Stimulated activated naive CD8-positive, alpha-beta T cell treated with anti-CD3 and anti-CD28 coated beads, Interleukin-15, amount 100 ng/mL, for 72 hours (primary cell): ENCODE data around the gene KLHL34.
A peak's percentile ranks its signal among the peaks of the same experiment; 100 is the strongest.

ENCODE experiments used
- ATAC-seq: fragments of 150-1000 bp; cut with Tn5 transposase; 2 replicates; pipeline ENCODE4 v1.10.0; 2021; ENCODE audit warnings: mild to moderate bottlenecking, moderate library complexity
- DNase-seq, 2 donors: peaks; one replicate each; pipeline ENCODE4 v3.0.0; 2021 to 2022
- H3K27ac Mint-ChIP-seq, 2 donors: one replicate each; pipeline ENCODE4 v1.8.0; 2022; ENCODE audit warnings: mild to moderate bottlenecking in 2 of 2, mixed read lengths in 2 of 2, moderate library complexity in 2 of 2
- H3K27me3 Mint-ChIP-seq: one replicate; pipeline ENCODE4 v1.8.0; 2022; ENCODE audit warnings: mixed read lengths
- H3K4me1 Mint-ChIP-seq: one replicate; pipeline ENCODE4 v1.8.0; 2022; ENCODE audit warnings: mild to moderate bottlenecking, mixed read lengths
- H3K4me3 Mint-ChIP-seq, 2 donors: one replicate each; pipeline ENCODE4 v1.8.0; 2022; ENCODE audit warnings: mild to moderate bottlenecking in 2 of 2, mixed read lengths in 2 of 2, moderate library complexity in 1 of 2
- H3K9me3 Mint-ChIP-seq, 2 donors: one replicate each; pipeline ENCODE4 v1.8.0; 2022; ENCODE audit warnings: mixed read lengths in 2 of 2

The KLHL34 gene

GRCh38 chrX:21658152-21658737 lies at the start of gene KLHL34:
Gene KLHL34, minus strand, starts transcription at chrX:21658330. Its CDS starts 542 bp downstream, at chrX:21657788.
- H3K27me3 Mint-ChIP-seq, result peaks cover 8% of the 10 kb centered on the region
- peaks cover 12% of the 10 kb centered on the region for H3K4me1 Mint-ChIP-seq
- peak within 1 kb of the TSS; percentile 76 to 82 for H3K4me3 Mint-ChIP-seq
- H3K27ac Mint-ChIP-seq, result peak within 1 kb of the TSS in 1 of 2 donors; percentile 86
- DNase-seq, result peak; percentile 14 to 21
- peak; percentile 69 for ATAC-seq
- H3K9me3 Mint-ChIP-seq, result no peaks in the 10 kb centered on the region

GRCh38 chrX:21705225-21705624 lies 47.1 kb upstream of the KLHL34 start:
- no peak for DNase-seq
- Mint-ChIP-seq H3K27ac (no peak overlapping the region), H3K27me3 (no peaks in the 10 kb centered on the region), H3K4me1 (no peaks in the 10 kb centered on the region), H3K4me3 (no peak overlapping the region), H3K9me3 (no peaks in the 10 kb centered on the region)
- no peak for ATAC-seq

GRCh38 chrX:21702725-21703124 lies 44.6 kb upstream of the KLHL34 start:
- no peak overlapping the region for H3K4me3 Mint-ChIP-seq
- no peak for DNase-seq
- no peaks in the 10 kb centered on the region for H3K4me1 Mint-ChIP-seq
- no peak for ATAC-seq
- no peak overlapping the region for H3K27ac Mint-ChIP-seq
- H3K27me3 Mint-ChIP-seq, result no peaks in the 10 kb centered on the region
- H3K9me3 Mint-ChIP-seq, result no peaks in the 10 kb centered on the region

GRCh38 chrX:21700967-21701366 lies 42.8 kb upstream of the KLHL34 start:
- Mint-ChIP-seq H3K27me3 (no peaks in the 10 kb centered on the region), H3K4me1 (no peaks in the 10 kb centered on the region), H3K27ac (no peak overlapping the region), H3K4me3 (no peak overlapping the region), H3K9me3 (no peaks in the 10 kb centered on the region)
- ATAC-seq (no peak), DNase-seq (no peak)

GRCh38 chrX:21700275-21700674 lies 42.1 kb upstream of the KLHL34 start:
- ATAC-seq (no peak), DNase-seq (no peak)
- Mint-ChIP-seq H3K27me3 (no peaks in the 10 kb centered on the region), H3K4me3 (no peak overlapping the region), H3K27ac (no peak overlapping the region), H3K4me1 (no peaks in the 10 kb centered on the region), H3K9me3 (no peaks in the 10 kb centered on the region)

- Mint-ChIP-seq H3K27ac (no peak overlapping the region), H3K9me3 (no peaks in the 10 kb centered on the region), H3K4me3 (no peak overlapping the region), H3K27me3 (no peaks in the 10 kb centered on the region), H3K4me1 (no peaks in the 10 kb centered on the region)
- DNase-seq, result no peak
- no peak for ATAC-seq
Observed at GRCh38 chrX:21699136-21699535, 41.0 kb upstream of the KLHL34 start.

- DNase-seq, result no peak
- H3K9me3 Mint-ChIP-seq, result no peaks in the 10 kb centered on the region
- H3K27ac Mint-ChIP-seq, result no peak overlapping the region
- no peaks in the 10 kb centered on the region for H3K4me1 Mint-ChIP-seq
- no peak for ATAC-seq
- no peaks in the 10 kb centered on the region for H3K27me3 Mint-ChIP-seq
- no peak overlapping the region for H3K4me3 Mint-ChIP-seq
Observed at GRCh38 chrX:21698272-21698671, 40.1 kb upstream of the KLHL34 start.

GRCh38 chrX:21691512-21692018 lies 33.4 kb upstream of the KLHL34 start:
- DNase-seq (no peak), ATAC-seq (no peak)
- no peaks in the 10 kb centered on the region for H3K4me1 Mint-ChIP-seq
- no peaks in the 10 kb centered on the region for H3K27me3 Mint-ChIP-seq
- no peak overlapping the region for H3K4me3 Mint-ChIP-seq
- no peak overlapping the region for H3K27ac Mint-ChIP-seq
- H3K9me3 Mint-ChIP-seq, result peaks cover 0 to 4% of the 10 kb centered on the region in 2 donors

GRCh38 chrX:21683941-21684340 lies 25.8 kb upstream of the KLHL34 start:
- H3K4me3 Mint-ChIP-seq, result no peak overlapping the region
- ATAC-seq (no peak), DNase-seq (no peak)
- H3K27ac Mint-ChIP-seq, result no peak overlapping the region
- no peaks in the 10 kb centered on the region for H3K9me3 Mint-ChIP-seq
- H3K27me3 Mint-ChIP-seq, result no peaks in the 10 kb centered on the region
- H3K4me1 Mint-ChIP-seq, result peaks cover 7% of the 10 kb centered on the region

GRCh38 chrX:21678048-21678612 lies 20.0 kb upstream of the KLHL34 start:
- DNase-seq (no peak), ATAC-seq (no peak)
- H3K27ac Mint-ChIP-seq, result no peak overlapping the region
- H3K9me3 Mint-ChIP-seq, result no peaks in the 10 kb centered on the region
- H3K27me3 Mint-ChIP-seq, result no peaks in the 10 kb centered on the region
- H3K4me1 Mint-ChIP-seq, result no peaks in the 10 kb centered on the region
- H3K4me3 Mint-ChIP-seq, result no peak overlapping the region

- H3K27me3 Mint-ChIP-seq, result no peaks in the 10 kb centered on the region
- H3K27ac Mint-ChIP-seq, result no peak overlapping the region
- DNase-seq, result no peak
- no peak for ATAC-seq
- H3K4me1 Mint-ChIP-seq, result no peaks in the 10 kb centered on the region
- H3K4me3 Mint-ChIP-seq, result no peak overlapping the region
- no peaks in the 10 kb centered on the region for H3K9me3 Mint-ChIP-seq
Observed at GRCh38 chrX:21675931-21676330, 17.8 kb upstream of the KLHL34 start.

GRCh38 chrX:21674430-21675186 lies 16.5 kb upstream of the KLHL34 start:
- Mint-ChIP-seq H3K27me3 (no peaks in the 10 kb centered on the region), H3K4me1 (no peaks in the 10 kb centered on the region), H3K9me3 (no peaks in the 10 kb centered on the region), H3K27ac (no peak overlapping the region), H3K4me3 (no peak overlapping the region)
- ATAC-seq (no peak), DNase-seq (no peak)

- Mint-ChIP-seq H3K9me3 (no peaks in the 10 kb centered on the region), H3K4me1 (no peaks in the 10 kb centered on the region), H3K27ac (no peak overlapping the region), H3K27me3 (peaks cover 8% of the 10 kb centered on the region), H3K4me3 (no peak overlapping the region)
- ATAC-seq, result no peak
- no peak for DNase-seq
Observed at GRCh38 chrX:21666679-21667078, 8.5 kb upstream of the KLHL34 start.

- H3K27me3 Mint-ChIP-seq, result peaks cover 8% of the 10 kb centered on the region
- no peaks in the 10 kb centered on the region for H3K4me1 Mint-ChIP-seq
- ATAC-seq (no peak), DNase-seq (no peak)
- no peaks in the 10 kb centered on the region for H3K9me3 Mint-ChIP-seq
- H3K27ac Mint-ChIP-seq, result no peak overlapping the region
- no peak overlapping the region for H3K4me3 Mint-ChIP-seq
Observed at GRCh38 chrX:21666252-21666651, 8.1 kb upstream of the KLHL34 start.

GRCh38 chrX:21662761-21663160 lies 4.6 kb upstream of the KLHL34 start:
- peaks cover under 1% of the 10 kb centered on the region for H3K4me1 Mint-ChIP-seq
- ATAC-seq, result no peak
- no peak for DNase-seq
- H3K27ac Mint-ChIP-seq, result no peak overlapping the region
- peaks cover 8% of the 10 kb centered on the region for H3K27me3 Mint-ChIP-seq
- H3K9me3 Mint-ChIP-seq, result no peaks in the 10 kb centered on the region
- no peak overlapping the region for H3K4me3 Mint-ChIP-seq

GRCh38 chrX:21661316-21661715 lies 3.2 kb upstream of the KLHL34 start:
- DNase-seq, result no peak
- ATAC-seq, result no peak
- Mint-ChIP-seq H3K27ac (no peak overlapping the region), H3K4me1 (peaks cover 6% of the 10 kb centered on the region), H3K4me3 (no peak overlapping the region), H3K9me3 (no peaks in the 10 kb centered on the region), H3K27me3 (peaks cover 8% of the 10 kb centered on the region)
